Left lung (tissue), 10 donors: ENCODE results near the gene SEC14L1. TPM values are rescaled to one million over a fixed set of nuclear protein-coding genes. Genes with fewer than 3 reads are reported as not detected.

ENCODE experiments used
- ATAC-seq: fragments of 200-7000 bp; cut with Tn5 transposase; one replicate; pipeline ENCODE4 v1.9.1; 2020; ENCODE audit warnings: moderate library complexity
- DNase-seq, 4 donors: peaks; one replicate each; pipeline ENCODE4 v3.0.0-alpha.2; 2013 to 2020
- H3K27ac ChIP-seq, 2 donors: fragments of 200-600 bp; sonication (generic) in 1 of 2; one replicate each; pipeline versions ENCODE4 v1.5.0 to v1.8.0; 2020 to 2021
- H3K27me3 ChIP-seq, 2 donors: fragments of 200-600 bp; sonication (generic) in 1 of 2; one replicate each; pipeline versions ENCODE4 v1.5.0 to v1.8.0; 2020 to 2021
- H3K36me3 ChIP-seq, 2 donors: fragments of 200-600 bp; sonication (generic) in 1 of 2; one replicate each; pipeline versions ENCODE4 v1.5.0 to v1.8.0; 2020 to 2021
- H3K4me1 ChIP-seq, 2 donors: fragments of 200-600 bp; one replicate each; pipeline ENCODE4 v1.8.0; 2021
- H3K4me3 ChIP-seq, 2 donors: fragments of 200-600 bp; sonication (generic) in 1 of 2; one replicate each; pipeline versions ENCODE4 v1.5.0 to v1.8.0; 2020 to 2021; ENCODE audit warnings: mild to moderate bottlenecking in 1 of 2
- H3K9me3 ChIP-seq, 2 donors: fragments of 200-600 bp; sonication (generic) in 1 of 2; one replicate each; pipeline versions ENCODE4 v1.5.0 to v1.8.0; 2020 to 2021
- intact Hi-C, 2 donors: fragments of 100-400 bp; cut with DNase I; formaldehyde crosslinking; loops; one replicate each; pipeline versions ENCODE4 v1.11.2 to v1.14.2; 2022
- polyA plus RNA-seq, 6 donors: library from polyadenylated mRNA; unstranded; fragments of 120-200 nt; gene quantifications; one replicate each; pipeline ENCODE4 v1.2.1, GENCODE V29; 2013; ENCODE audit not compliant: insufficient read length in 6 of 6
- total RNA-seq, 2 donors: library from RNA; stranded (reverse); fragmentation: NEBNext Ultra II Directional; extraction: Animal tissue kit (Norgen Biotek cat#: 25700); gene quantifications; one replicate each; pipeline ENCODE4 v1.2.1, GENCODE V29; 2021
- TF ChIP-seq, protein P1 (sequence below), 2 donors: fragments of 200-600 bp; sonication (generic) in 1 of 2; IDR thresholded peaks; one replicate each; pipeline versions ENCODE4 v1.5.0 to v1.8.0; 2021; ENCODE audit warnings: antibody characterized with exemption in 2 of 2
- donor health status: DM: no; HTN: yes; CAD: no.
- donor health status: DM: no; HTN: no; CAD: no.

Gene SEC14L1
- total and polyA plus RNA-seq, 8 donors, result 79.0 to 151 (median 84.5) TPM

DNA sequence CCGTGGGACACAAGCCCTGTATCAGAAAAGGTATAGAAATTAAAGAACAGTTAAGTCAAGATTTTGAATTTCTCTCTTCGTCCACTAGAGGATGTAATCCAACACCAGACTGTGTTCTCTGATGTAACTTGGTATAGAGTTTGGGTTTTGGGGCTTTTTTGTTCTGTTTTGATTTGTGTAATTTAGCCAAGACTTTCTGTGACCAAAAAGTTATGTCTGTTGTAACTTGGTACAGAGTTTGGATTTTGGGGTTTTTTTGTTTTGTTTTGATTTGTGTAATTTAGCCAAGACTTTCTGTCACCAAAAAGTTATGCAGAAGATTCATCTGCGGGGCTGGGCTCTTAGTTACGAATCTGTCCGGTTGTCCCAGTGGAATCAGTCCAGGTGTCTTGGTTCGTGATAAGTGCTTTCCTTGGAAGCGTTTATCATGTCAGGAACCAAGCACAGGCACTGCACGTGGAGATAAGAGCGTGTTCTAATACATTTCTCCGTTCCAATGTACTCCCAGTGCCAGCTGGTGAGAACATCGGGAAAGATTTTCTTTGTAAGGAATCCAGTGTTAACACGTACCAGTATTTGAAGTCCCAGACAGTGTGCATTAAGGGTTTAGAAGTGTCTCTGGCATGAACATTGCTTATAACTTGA, 44.1 kb upstream of the SEC14L1 start:
- TF ChIP-seq, protein P1, sequence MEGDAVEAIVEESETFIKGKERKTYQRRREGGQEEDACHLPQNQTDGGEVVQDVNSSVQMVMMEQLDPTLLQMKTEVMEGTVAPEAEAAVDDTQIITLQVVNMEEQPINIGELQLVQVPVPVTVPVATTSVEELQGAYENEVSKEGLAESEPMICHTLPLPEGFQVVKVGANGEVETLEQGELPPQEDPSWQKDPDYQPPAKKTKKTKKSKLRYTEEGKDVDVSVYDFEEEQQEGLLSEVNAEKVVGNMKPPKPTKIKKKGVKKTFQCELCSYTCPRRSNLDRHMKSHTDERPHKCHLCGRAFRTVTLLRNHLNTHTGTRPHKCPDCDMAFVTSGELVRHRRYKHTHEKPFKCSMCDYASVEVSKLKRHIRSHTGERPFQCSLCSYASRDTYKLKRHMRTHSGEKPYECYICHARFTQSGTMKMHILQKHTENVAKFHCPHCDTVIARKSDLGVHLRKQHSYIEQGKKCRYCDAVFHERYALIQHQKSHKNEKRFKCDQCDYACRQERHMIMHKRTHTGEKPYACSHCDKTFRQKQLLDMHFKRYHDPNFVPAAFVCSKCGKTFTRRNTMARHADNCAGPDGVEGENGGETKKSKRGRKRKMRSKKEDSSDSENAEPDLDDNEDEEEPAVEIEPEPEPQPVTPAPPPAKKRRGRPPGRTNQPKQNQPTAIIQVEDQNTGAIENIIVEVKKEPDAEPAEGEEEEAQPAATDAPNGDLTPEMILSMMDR (IDR thresholded peaks at IDR 0.05), result peak; percentile 34 to 66
- peaks cover 28 to 67% of the 10 kb centered on the region in 2 donors for H3K4me1 ChIP-seq

DNA sequence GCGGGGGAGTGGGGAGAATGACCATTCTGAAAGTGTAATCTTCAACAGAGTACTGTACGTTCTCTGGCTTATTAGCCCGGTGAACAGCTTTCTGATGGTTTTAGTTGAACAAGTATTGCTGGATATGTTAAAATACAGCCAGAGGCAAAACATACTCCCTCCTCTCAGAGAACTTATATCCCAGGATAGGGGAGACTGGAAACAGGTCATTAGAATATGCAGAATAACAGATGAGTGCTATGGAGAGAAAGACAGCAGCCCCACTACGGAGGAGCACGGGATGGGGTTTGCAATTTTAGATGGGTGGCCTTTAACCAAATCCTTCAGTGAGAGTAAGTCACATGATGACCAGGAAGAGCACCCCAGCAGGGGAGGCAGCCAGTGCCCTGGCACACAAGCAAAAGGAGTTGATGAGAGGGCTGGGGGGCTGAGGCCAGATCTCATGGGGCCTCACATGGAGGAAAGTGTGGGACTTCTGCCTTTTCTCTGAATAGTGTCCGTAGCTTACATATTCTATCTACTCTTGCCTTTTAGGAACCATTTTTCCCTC, 43.1 kb upstream of the SEC14L1 start:
- no peak overlapping the region for H3K4me3 ChIP-seq
- intact Hi-C loops, result loop anchor here (10.0 kb wide), 3 partner anchors 47 to 107 kb away; partner anchors contain the start of gene SEC14L1 (in 1 of the 2)
- H3K27me3 ChIP-seq, result no peaks in the 10 kb centered on the region
- H3K27ac ChIP-seq, result peak overlapping the region; percentile 71 to 90
- H3K36me3 ChIP-seq, result peaks cover 0 to 37% of the 10 kb centered on the region in 2 donors
- TF ChIP-seq, protein P1 (IDR thresholded peaks at IDR 0.05), result no peak
- no peaks in the 10 kb centered on the region for H3K9me3 ChIP-seq
- DNase-seq (no peak), ATAC-seq (no peak)
- peaks cover 28 to 58% of the 10 kb centered on the region in 2 donors for H3K4me1 ChIP-seq

More for the DNA sequence above, 44.1 kb upstream of the SEC14L1 start:
- Histone ChIP-seq H3K27me3 (no peaks in the 10 kb centered on the region), H3K27ac (peak overlapping the region; percentile 10 to 90), H3K36me3 (peaks cover 0 to 47% of the 10 kb centered on the region in 2 donors), H3K9me3 (no peaks in the 10 kb centered on the region), H3K4me3 (no peak overlapping the region)
- DNase-seq (peak in 1 of 4 donors; percentile 62), ATAC-seq (peak; percentile 58)
- intact Hi-C loops, result loop anchor here (10.0 kb wide), 3 partner anchors 48 to 108 kb away; partner anchors contain the start of gene SEC14L1 (in 1 of the 2)

DNA sequence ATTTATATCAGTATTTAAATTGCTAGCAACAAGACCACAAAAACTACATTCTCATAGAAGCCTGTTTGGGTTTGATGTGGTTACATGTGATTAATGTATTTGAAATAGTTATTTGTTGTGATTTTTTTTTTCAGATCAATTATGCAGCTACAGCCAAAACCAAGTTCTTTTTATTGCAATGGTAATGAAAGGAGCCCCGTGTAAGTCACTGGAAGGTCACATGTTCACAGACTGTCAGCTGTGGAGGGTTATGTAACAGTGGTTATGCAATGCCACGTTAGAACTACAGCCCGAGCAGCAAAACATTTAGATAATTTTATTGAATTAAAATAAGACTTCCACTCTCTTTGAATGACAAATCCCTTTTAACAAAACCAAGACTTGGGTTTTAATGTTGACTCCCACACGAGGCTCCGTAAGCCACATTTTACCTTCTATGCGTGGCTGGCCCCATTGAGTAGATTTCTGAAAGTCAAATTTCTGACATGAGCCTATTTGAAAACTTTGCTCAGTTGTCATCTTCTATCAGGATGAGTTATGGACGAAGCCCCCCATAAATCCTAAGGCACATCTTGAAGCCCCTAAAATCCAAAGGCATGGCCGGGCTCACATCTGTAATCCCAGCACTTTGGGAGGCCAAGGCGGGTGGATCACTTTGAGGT, 41.8 kb upstream of the SEC14L1 start:
- intact Hi-C loops, result loop anchor here (10.0 kb wide), 3 partner anchors 46 to 106 kb away; partner anchors contain the start of gene SEC14L1 (in 1 of the 2)
- Histone ChIP-seq H3K27ac (peak overlapping the region; percentile 71 to 90), H3K9me3 (no peaks in the 10 kb centered on the region), H3K27me3 (no peaks in the 10 kb centered on the region), H3K4me1 (peaks cover 28 to 53% of the 10 kb centered on the region in 2 donors), H3K36me3 (peaks cover 0 to 24% of the 10 kb centered on the region in 2 donors), H3K4me3 (no peak overlapping the region)
- TF ChIP-seq, protein P1 (IDR thresholded peaks at IDR 0.05), result no peak
- ATAC-seq (peak; percentile 73), DNase-seq (peak in 3 of 4 donors; percentile 50 to 91 (median 82))

DNA sequence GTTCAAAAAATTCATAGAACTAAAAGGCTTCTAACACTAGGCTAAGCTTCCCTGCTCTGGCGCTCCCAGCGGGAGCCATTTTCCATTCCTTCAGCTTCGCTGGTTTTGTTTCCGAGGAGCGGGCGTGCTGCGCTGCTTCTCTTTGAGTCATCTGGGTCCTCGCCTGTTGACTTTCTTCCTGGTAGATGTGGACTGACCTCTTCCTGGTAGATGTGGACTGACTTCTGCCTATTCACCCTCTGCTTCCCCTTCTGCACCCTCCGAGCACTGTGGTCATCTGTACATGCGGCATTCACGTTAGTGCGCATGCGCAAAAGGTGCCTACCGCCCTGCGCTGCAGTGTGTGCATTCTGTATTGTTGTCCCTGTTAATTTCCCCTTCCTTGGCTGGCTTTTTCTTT, 40.8 kb upstream of the SEC14L1 start:
- TF ChIP-seq, protein P1 (IDR thresholded peaks at IDR 0.05), result no peak
- H3K4me3 ChIP-seq, result no peak overlapping the region
- DNase-seq, result peak in 2 of 4 donors; percentile 90 to 93
- H3K27me3 ChIP-seq, result no peaks in the 10 kb centered on the region
- no peaks in the 10 kb centered on the region for H3K9me3 ChIP-seq
- intact Hi-C loops, result loop anchor here (10.0 kb wide), 3 partner anchors 45 to 105 kb away; partner anchors contain the start of gene SEC14L1 (in 1 of the 2)
- H3K36me3 ChIP-seq, result peaks cover 0 to 14% of the 10 kb centered on the region in 2 donors
- H3K27ac ChIP-seq, result peak overlapping the region; percentile 71 to 90
- H3K4me1 ChIP-seq, result peaks cover 28 to 53% of the 10 kb centered on the region in 2 donors
- peak; percentile 69 for ATAC-seq
